GM21825 (cell line): Measurements from ENCODE around the gene SHQ1.
A peak's percentile ranks its signal among the peaks of the same experiment; 100 is the strongest.

Experiments
- ATAC-seq: cut with Tn5 transposase; IDR thresholded peaks from one replicate; pipeline ENCODE4 v1.9.1; 2021; ENCODE audit warnings: mild to moderate bottlenecking, moderate library complexity; ENCODE audit not compliant: unreplicated experiment

Gene SHQ1

DNA sequence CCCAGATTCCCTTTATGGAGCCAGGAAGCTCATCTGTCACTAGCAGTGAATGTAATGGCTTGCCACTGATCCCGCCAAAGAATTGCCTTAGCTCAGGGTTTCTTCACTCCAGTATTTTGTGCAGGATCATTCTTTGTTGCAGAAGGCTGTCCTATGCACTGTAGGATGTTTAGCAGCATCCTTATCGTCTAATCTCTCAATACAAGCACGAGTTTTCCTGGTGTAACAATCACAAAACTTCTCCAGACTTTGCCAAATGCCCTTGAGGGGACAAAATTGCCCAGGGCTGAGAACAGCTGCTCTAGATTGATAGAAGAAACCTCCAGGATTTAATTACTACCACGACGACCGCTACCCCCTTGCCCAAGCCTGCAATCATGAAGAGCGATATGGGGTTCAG, 6.8 kb upstream of the SHQ1 start:
- no peak for ATAC-seq

DNA sequence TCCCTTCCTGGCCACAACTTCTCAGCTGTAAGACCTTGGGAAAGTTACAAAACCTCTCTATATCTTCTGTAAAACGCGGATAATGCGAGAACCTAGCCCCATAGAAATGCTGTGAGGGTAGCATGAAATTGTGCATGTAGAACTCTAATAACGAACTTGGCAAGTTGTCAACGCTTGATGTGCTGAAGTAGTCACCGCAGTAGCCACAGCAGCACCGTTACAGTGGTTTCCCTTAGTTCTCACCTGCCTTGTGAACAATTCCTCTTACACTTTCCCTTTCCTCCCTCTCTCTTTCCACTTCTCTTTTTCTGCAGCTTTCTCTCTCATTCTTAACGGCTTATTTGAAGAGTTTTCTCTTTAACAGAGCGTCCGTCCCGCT, 447 bp upstream of the SHQ1 start:
- peak; percentile 32 for ATAC-seq

GRCh38 chr3:72847282-72847681, 963 bp downstream of the SHQ1 start:
- ATAC-seq, result no peak

GRCh38 chr3:72846166-72846565, 2.1 kb downstream of the SHQ1 start:
- no peak for ATAC-seq

- ATAC-seq, result no peak
Observed at GRCh38 chr3:72844436-72844993, 3.7 kb downstream of the SHQ1 start.

DNA sequence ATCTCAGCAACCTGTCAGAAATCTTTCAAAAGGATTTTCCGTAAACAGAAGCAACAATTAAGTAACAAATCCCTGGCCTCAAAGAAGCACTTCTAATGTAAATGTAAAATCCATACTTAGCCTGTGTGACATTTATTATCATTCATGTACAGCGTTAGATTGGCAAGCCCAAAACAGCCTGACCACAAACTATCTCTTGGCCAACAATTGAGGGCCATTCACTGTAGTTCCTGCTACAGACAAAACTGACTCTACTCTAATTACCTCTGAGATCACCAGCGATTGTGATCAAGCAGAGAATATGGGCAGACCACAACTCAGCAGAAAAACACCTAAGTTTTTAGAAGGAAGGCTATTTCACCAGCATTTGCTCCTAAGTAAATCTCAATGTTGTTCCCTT, 9.2 kb downstream of the SHQ1 start:
- ATAC-seq, result no peak

GRCh38 chr3:72836923-72837322, 11.3 kb downstream of the SHQ1 start:
- no peak for ATAC-seq

GRCh38 chr3:72836416-72836815, 11.8 kb downstream of the SHQ1 start:
- ATAC-seq, result no peak

GRCh38 chr3:72830452-72831223, 17.6 kb downstream of the SHQ1 start:
- ATAC-seq, result no peak

GRCh38 chr3:72829701-72830100, 18.5 kb downstream of the SHQ1 start:
- ATAC-seq, result no peak

GRCh38 chr3:72821161-72821781, 27.0 kb downstream of the SHQ1 start:
- peak; percentile 36 for ATAC-seq

DNA sequence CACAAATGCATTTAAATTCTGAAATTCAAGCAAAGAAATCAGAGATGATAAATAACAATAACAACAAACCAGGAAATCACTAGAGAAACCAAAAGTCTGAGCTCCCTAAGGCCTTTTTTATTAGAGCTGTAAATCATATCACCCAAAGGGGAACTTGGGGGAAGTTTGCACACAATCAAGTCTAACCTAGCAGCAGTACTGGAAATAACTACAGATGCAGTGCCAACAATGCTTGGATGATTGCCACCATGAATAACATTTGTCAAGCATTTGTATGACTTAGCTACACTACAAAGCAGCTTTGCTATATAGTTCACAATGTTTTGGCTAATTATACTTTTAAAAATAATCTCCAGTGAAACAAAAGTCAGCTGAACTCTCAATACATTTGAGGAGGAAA, 27.8 kb downstream of the SHQ1 start:
- no peak for ATAC-seq

DNA sequence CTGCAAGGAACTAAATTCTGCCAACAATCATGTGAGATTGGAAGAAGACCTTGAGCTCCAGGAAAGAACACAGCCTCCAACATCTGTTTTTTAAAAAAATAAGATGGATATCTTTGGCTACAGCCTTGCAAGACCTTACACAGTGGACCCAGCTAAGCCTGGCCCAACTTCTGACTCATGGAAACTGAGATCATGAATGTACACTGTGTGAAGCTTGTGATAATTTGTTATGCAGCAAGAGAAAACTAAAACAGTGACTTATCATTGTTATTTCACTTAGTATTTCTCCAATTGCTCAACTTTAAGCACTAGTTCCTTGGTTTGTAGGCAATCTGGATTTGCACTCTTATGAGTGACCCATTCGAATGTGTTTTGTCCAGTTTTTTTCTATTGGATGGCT, 29.3 kb downstream of the SHQ1 start:
- no peak for ATAC-seq

DNA sequence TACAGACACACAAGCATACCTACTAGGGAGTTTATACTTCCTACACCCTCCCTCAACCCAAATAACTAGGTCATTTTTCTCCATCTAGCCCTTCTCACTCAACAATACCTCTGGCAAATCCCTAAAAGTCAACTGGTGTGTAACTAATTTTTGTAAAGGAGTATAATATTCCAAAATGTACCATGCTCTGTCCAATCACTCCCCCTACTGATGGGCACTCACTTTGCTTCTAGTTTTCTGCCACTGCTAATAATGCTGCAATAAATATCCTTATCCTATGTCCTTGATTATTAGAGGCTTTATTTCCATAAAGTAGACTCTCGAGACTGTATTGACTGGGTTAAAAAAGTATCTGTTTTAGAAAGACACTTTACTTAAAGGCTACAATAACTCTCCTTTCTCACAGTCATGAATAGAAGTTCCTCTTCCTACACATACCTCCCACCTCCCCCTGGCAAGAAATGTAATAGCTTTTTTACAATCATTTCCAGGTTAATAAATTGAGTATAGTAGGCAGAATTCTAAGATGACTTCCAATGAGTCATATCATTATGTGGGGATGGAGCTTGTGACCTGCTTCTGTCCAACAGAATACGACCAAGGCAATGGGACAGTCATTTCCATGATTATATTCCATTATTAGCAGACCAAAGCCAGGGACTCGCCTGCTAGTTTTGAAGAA, 30.0 kb downstream of the SHQ1 start:
- no peak for ATAC-seq

- peak; percentile 53 for ATAC-seq
Observed at GRCh38 chr3:72816862-72817355, 31.3 kb downstream of the SHQ1 start.

- ATAC-seq, result peak; percentile 49
Observed at GRCh38 chr3:72814308-72814707, 33.9 kb downstream of the SHQ1 start.

DNA sequence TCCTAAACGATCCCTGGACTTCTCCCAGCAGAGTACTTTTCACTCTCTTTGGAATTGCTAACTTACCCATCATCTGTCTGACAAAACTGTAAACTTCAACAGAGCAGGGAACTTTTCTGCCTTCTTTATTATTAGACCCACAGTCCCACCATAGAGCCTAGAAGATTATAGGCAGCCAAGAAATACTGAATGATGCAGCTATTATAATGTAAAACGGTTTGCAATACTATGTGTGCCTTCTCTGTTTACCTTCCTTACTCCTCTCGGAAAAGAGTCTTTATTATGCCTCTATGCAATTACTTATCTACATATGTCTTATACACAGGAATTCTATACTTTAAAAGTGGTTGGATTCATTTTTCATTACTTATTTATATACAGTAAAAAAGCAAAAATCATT, 36.0 kb downstream of the SHQ1 start:
- no peak for ATAC-seq

GRCh38 chr3:72811571-72811970, 36.7 kb downstream of the SHQ1 start:
- no peak for ATAC-seq

- ATAC-seq, result no peak
Observed at GRCh38 chr3:72810659-72811434, 37.4 kb downstream of the SHQ1 start.

- ATAC-seq, result no peak
Observed at GRCh38 chr3:72810063-72810462, 38.2 kb downstream of the SHQ1 start.

GRCh38 chr3:72804361-72804760, 43.9 kb downstream of the SHQ1 start:
- no peak for ATAC-seq
